ENCODE data around the gene DPP7. TPM values are rescaled to one million over a fixed set of nuclear protein-coding genes. Genes with fewer than 3 reads are reported as not detected.

DPP7 gene
- total RNA-seq, 1 donor from 2014 or later = 137 TPM

GRCh38 chr9:137077010-137077747 lies 37.4 kb downstream of the DPP7 start, which contains the start of gene UAP1L1:
Gene UAP1L1, plus strand, starts transcription at chr9:137077517. Its CDS starts 16 bp downstream, at chr9:137077533.
- Histone ChIP-seq H3K36me3 (ENCODE audit: control insufficient read depth, insufficient read depth, low read length) (peaks cover 4% of the 10 kb centered on the region), H3K4me3 (ENCODE audit: low read depth, low read length) (peak within 1 kb of the TSS; percentile 68), H3K27me3 (ENCODE audit: control insufficient read depth, insufficient read depth, low read length) (peaks cover 6% of the 10 kb centered on the region)
- TF ChIP-seq, protein P1, sequence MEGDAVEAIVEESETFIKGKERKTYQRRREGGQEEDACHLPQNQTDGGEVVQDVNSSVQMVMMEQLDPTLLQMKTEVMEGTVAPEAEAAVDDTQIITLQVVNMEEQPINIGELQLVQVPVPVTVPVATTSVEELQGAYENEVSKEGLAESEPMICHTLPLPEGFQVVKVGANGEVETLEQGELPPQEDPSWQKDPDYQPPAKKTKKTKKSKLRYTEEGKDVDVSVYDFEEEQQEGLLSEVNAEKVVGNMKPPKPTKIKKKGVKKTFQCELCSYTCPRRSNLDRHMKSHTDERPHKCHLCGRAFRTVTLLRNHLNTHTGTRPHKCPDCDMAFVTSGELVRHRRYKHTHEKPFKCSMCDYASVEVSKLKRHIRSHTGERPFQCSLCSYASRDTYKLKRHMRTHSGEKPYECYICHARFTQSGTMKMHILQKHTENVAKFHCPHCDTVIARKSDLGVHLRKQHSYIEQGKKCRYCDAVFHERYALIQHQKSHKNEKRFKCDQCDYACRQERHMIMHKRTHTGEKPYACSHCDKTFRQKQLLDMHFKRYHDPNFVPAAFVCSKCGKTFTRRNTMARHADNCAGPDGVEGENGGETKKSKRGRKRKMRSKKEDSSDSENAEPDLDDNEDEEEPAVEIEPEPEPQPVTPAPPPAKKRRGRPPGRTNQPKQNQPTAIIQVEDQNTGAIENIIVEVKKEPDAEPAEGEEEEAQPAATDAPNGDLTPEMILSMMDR (IDR thresholded peaks at IDR 0.05; ENCODE audit: insufficient read depth, low read length, poor library complexity, severe bottlenecking) = no peak
- DNase-seq (ENCODE audit: low read depth) = no peak

GRCh38 chr9:137076636-137077009 lies 37.9 kb downstream of the DPP7 start:
- no peak for DNase-seq (ENCODE audit: low read depth)
- H3K36me3 ChIP-seq (ENCODE audit: control insufficient read depth, insufficient read depth, low read length) = peaks cover 3% of the 10 kb centered on the region
- H3K27me3 ChIP-seq (ENCODE audit: control insufficient read depth, insufficient read depth, low read length) = peaks cover 6% of the 10 kb centered on the region
- TF ChIP-seq, protein P1 (IDR thresholded peaks at IDR 0.05; ENCODE audit: insufficient read depth, low read length, poor library complexity, severe bottlenecking) = no peak
- no peak overlapping the region for H3K4me3 ChIP-seq (ENCODE audit: low read depth, low read length)

DNA sequence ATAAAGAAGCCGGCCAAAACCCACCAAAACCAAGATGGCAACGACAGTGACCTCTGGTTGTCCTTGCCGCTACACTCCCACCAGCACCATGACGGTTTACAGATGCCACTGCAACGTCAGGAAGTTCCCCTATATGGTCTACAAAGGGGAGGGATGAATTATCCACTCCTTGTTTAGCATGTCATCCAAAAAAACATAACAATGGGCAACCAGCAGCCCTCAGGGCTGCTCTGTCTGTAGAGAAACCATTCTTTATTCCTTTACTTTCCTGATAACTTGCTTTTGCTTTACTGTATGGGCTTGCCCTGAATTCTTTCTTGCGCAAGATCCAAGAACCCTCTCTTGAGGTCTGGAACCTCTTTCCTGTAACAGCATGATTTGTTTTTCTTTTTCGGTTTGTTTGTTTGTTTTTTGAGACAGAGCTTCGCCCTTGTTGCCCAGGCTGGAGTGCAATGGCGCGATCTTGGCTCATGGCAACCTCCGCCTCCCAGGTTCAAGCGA lies 39.2 kb downstream of the DPP7 start:
- H3K27me3 ChIP-seq (ENCODE audit: control insufficient read depth, insufficient read depth, low read length) = peaks cover 6% of the 10 kb centered on the region
- no peak for DNase-seq (ENCODE audit: low read depth)
- TF ChIP-seq, protein P1 (IDR thresholded peaks at IDR 0.05; ENCODE audit: insufficient read depth, low read length, poor library complexity, severe bottlenecking) = no peak
- H3K36me3 ChIP-seq (ENCODE audit: control insufficient read depth, insufficient read depth, low read length) = peaks cover 2% of the 10 kb centered on the region
- no peak overlapping the region for H3K4me3 ChIP-seq (ENCODE audit: low read depth, low read length)

DNA sequence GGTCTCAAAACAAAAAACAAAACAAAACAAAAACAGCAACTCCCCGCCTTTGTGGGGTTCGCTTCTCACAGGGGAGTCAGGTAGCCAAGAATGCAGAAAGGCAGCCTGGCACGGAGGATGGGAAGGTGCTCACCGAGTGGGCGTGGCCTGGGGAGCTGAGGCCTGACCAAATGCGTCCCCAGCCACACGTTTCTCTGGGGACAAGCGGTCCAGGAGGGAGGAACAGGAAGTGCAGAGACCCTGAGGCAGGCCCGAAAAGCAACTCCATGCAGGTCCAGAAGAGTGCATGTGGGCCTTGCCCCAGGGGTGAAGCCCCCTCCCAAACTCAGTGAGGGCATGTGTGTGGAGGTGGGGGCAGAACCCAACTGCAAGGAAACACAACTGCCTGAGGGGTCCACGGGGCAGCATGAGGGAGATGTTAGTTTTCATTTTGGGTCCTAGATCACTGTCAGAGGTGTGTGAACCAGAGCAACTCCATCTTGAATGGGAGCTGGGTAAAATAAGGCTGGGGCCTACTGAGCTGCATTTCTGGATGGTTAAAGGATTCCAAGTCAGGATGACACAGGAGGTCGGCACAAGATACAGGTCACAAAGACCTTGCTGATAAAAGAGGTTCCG lies 39.8 kb downstream of the DPP7 start:
- peaks cover 6% of the 10 kb centered on the region for H3K27me3 ChIP-seq (ENCODE audit: control insufficient read depth, insufficient read depth, low read length)
- H3K36me3 ChIP-seq (ENCODE audit: control insufficient read depth, insufficient read depth, low read length) = no peaks in the 10 kb centered on the region
- H3K4me3 ChIP-seq (ENCODE audit: low read depth, low read length) = no peak overlapping the region
- no peak for DNase-seq (ENCODE audit: low read depth)
- TF ChIP-seq, protein P1 (IDR thresholded peaks at IDR 0.05; ENCODE audit: insufficient read depth, low read length, poor library complexity, severe bottlenecking) = no peak

DNA sequence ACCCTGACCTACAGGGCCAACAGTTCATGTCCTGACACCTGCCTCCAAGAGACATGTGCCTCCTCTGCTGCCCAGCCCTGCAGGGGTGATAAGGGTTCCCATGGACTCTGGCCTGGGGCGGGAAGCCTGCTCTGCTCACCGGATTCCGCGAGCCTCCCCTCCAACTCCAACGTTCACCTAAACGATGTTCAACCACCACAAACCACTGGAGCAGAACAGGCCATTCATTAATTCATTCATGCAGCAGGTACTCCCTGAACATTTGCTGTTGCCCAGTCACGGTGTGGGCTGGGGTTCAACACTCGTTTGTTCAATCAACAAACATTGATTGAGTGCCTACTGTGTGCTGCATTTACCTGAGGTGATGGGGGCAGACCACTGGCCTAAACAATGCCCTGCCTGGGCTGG lies 40.5 kb downstream of the DPP7 start:
- H3K4me3 ChIP-seq (ENCODE audit: low read depth, low read length) = no peak overlapping the region
- DNase-seq (ENCODE audit: low read depth) = no peak
- TF ChIP-seq, protein P1 (IDR thresholded peaks at IDR 0.05; ENCODE audit: insufficient read depth, low read length, poor library complexity, severe bottlenecking) = no peak
- no peaks in the 10 kb centered on the region for H3K36me3 ChIP-seq (ENCODE audit: control insufficient read depth, insufficient read depth, low read length)
- peaks cover 6% of the 10 kb centered on the region for H3K27me3 ChIP-seq (ENCODE audit: control insufficient read depth, insufficient read depth, low read length)

Measured in kidney epithelial cell (primary cell).